Mucosa of stomach (tissue), 1 donor: ENCODE measurements around the gene FGF18.

ENCODE experiments used
- H3K27me3 ChIP-seq: one replicate; pipeline ENCODE4 v1.7.0; 2013; ENCODE audit warnings: mild to moderate bottlenecking, low read length; ENCODE audit not compliant: control insufficient read depth, insufficient read depth
- H3K36me3 ChIP-seq: one replicate; pipeline ENCODE4 v1.7.0; 2013; ENCODE audit warnings: low read length; ENCODE audit not compliant: control insufficient read depth, insufficient read depth
- H3K4me1 ChIP-seq: one replicate; pipeline ENCODE4 v1.7.0; 2013; ENCODE audit warnings: mild to moderate bottlenecking, low read length; ENCODE audit not compliant: control insufficient read depth, insufficient read depth
- H3K4me3 ChIP-seq: one replicate; pipeline ENCODE4 v1.7.0; 2013; ENCODE audit warnings: low read length
- H3K9ac ChIP-seq: one replicate; pipeline ENCODE4 v1.7.0; 2013; ENCODE audit warnings: mild to moderate bottlenecking, low read length, moderate library complexity
- H3K9me3 ChIP-seq: one replicate; pipeline ENCODE4 v1.7.0; 2013; ENCODE audit warnings: mild to moderate bottlenecking, low read length, moderate library complexity; ENCODE audit not compliant: control insufficient read depth
- donor health status: Pancreatic carcinoma.

The FGF18 gene

GRCh38 chr5:171506951-171507350 is 87.5 kb downstream of the FGF18 start:
- no peak overlapping the region for H3K4me3 ChIP-seq
- no peaks in the 10 kb centered on the region for H3K4me1 ChIP-seq
- H3K27me3 ChIP-seq, result peaks cover 1% of the 10 kb centered on the region
- H3K9ac ChIP-seq, result no peak overlapping the region
- no peaks in the 10 kb centered on the region for H3K9me3 ChIP-seq
- H3K36me3 ChIP-seq, result no peaks in the 10 kb centered on the region
